ENCODE results near the gene NDRG3. TPM values are rescaled to one million over a fixed set of nuclear protein-coding genes. Genes with fewer than 3 reads are reported as not detected.

Gene NDRG3
- total RNA-seq, 1 experiment from 2014 or later = 55.6 TPM

- no peaks in the 10 kb centered on the region for H3K27me3 ChIP-seq (ENCODE audit: insufficient read depth, low read depth)
- no peaks in the 10 kb centered on the region for H3F3A ChIP-seq (ENCODE audit: insufficient read depth, low read depth)
- TF ChIP-seq, protein P1, sequence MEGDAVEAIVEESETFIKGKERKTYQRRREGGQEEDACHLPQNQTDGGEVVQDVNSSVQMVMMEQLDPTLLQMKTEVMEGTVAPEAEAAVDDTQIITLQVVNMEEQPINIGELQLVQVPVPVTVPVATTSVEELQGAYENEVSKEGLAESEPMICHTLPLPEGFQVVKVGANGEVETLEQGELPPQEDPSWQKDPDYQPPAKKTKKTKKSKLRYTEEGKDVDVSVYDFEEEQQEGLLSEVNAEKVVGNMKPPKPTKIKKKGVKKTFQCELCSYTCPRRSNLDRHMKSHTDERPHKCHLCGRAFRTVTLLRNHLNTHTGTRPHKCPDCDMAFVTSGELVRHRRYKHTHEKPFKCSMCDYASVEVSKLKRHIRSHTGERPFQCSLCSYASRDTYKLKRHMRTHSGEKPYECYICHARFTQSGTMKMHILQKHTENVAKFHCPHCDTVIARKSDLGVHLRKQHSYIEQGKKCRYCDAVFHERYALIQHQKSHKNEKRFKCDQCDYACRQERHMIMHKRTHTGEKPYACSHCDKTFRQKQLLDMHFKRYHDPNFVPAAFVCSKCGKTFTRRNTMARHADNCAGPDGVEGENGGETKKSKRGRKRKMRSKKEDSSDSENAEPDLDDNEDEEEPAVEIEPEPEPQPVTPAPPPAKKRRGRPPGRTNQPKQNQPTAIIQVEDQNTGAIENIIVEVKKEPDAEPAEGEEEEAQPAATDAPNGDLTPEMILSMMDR (conservative IDR thresholded peaks at IDR 0.05) = no peak
- no peak for TF ChIP-seq EZH2 (IDR thresholded peaks at IDR 0.05; ENCODE audit: low read depth)
- DNase-seq = no peak
- H3K27ac ChIP-seq = no peak overlapping the region
- no peak overlapping the region for H3K4me2 ChIP-seq
- H2AFZ ChIP-seq = no peak overlapping the region
- H3K79me2 ChIP-seq (ENCODE audit: low read depth) = no peaks in the 10 kb centered on the region
- H3K36me3 ChIP-seq (ENCODE audit: low read depth) = no peaks in the 10 kb centered on the region
- H3K4me1 ChIP-seq (replicated peaks; ENCODE audit: insufficient read depth) = no peaks in the 10 kb centered on the region
- POLR2A ChIA-PET (ENCODE audit: unreplicated experiment) = interaction anchor here (0.8 kb wide), 1 partner anchor 15 kb away, joined by 8 read pairs; no protein-coding TSS in a partner anchor
- no TSS peak for BruUV-seq (replicated peaks)
- CTCF ChIA-PET = no interaction called here
- no peak overlapping the region for H3K4me3 ChIP-seq
- H3K9me3 ChIP-seq (ENCODE audit: insufficient read depth, low read depth) = no peaks in the 10 kb centered on the region
- no peaks in the 10 kb centered on the region for H4K20me1 ChIP-seq (ENCODE audit: insufficient read depth)
- no peaks in the 10 kb centered on the region for H3K9me2 ChIP-seq (ENCODE audit: insufficient read depth)
- intact Hi-C loops (cut with micrococcal nuclease; ENCODE audit: unreplicated experiment) = no loop called here
Observed at GRCh38 chr20:36629719-36630681, 115.9 kb downstream of the NDRG3 start.

- no peak overlapping the region for H2AFZ ChIP-seq
- DNase-seq = no peak
- CTCF ChIA-PET = no interaction called here
- peaks cover 4% of the 10 kb centered on the region; the same call in 1 of the 2 replicates for H3F3A ChIP-seq (ENCODE audit: insufficient read depth, low read depth)
- intact Hi-C loops (cut with micrococcal nuclease; ENCODE audit: unreplicated experiment) = no loop called here
- TF ChIP-seq EZH2 (IDR thresholded peaks at IDR 0.05; ENCODE audit: low read depth) = no peak
- TF ChIP-seq, protein P1 (conservative IDR thresholded peaks at IDR 0.05) = no peak
- no peaks in the 10 kb centered on the region for H4K20me1 ChIP-seq (ENCODE audit: insufficient read depth)
- H3K9me2 ChIP-seq (ENCODE audit: insufficient read depth) = no peaks in the 10 kb centered on the region
- H3K4me1 ChIP-seq (replicated peaks; ENCODE audit: insufficient read depth) = no peaks in the 10 kb centered on the region
- H3K9me3 ChIP-seq (ENCODE audit: insufficient read depth, low read depth) = no peaks in the 10 kb centered on the region
- H3K36me3 ChIP-seq (ENCODE audit: low read depth) = no peaks in the 10 kb centered on the region
- no peak overlapping the region for H3K27ac ChIP-seq
- BruUV-seq (replicated peaks) = no TSS peak
- POLR2A ChIA-PET (ENCODE audit: unreplicated experiment) = no interaction called here
- no peaks in the 10 kb centered on the region for H3K79me2 ChIP-seq (ENCODE audit: low read depth)
- H3K27me3 ChIP-seq (ENCODE audit: insufficient read depth, low read depth) = no peaks in the 10 kb centered on the region
- no peak overlapping the region for H3K4me3 ChIP-seq
- no peak overlapping the region for H3K4me2 ChIP-seq
Observed at GRCh38 chr20:36628076-36628475, 117.8 kb downstream of the NDRG3 start.

DNA sequence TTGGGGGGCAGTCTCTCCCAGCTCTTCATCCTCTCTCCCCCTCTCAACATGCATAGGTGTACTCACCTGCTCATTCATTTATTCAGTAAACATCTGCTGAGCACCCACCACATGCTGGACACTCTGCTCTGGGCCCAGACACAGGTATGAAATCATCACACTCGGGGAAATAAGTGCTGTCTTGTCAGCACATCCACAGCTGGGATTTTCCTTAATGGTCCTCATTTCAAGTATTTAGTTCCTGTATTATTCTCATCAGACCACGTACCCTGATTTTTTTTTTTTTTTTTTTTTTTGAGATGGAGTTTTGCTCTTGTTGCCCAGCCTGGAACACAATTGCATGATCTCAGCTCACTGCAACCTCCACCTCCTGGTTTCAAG is 121.0 kb downstream of the NDRG3 start:
- no peak overlapping the region for H3K4me3 ChIP-seq
- H2AFZ ChIP-seq = no peak overlapping the region
- ChIA-PET CTCF (interaction anchor here (0.6 kb wide), 1 partner anchor 25 kb away, joined by 12 read pairs; no protein-coding TSS in a partner anchor), POLR2A (ENCODE audit: unreplicated experiment) (interaction anchor here (0.5 to 0.7 kb wide), 2 partner anchors 35 to 91 kb away, joined by 3 to 23 read pairs; no protein-coding TSS in a partner anchor)
- no peaks in the 10 kb centered on the region for H3K79me2 ChIP-seq (ENCODE audit: low read depth)
- no peak overlapping the region for H3K27ac ChIP-seq
- no peaks in the 10 kb centered on the region for H3K9me2 ChIP-seq (ENCODE audit: insufficient read depth)
- H4K20me1 ChIP-seq (ENCODE audit: insufficient read depth) = no peaks in the 10 kb centered on the region
- intact Hi-C loops (cut with micrococcal nuclease; ENCODE audit: unreplicated experiment) = no loop called here
- no peak overlapping the region for H3K4me2 ChIP-seq
- H3K4me1 ChIP-seq (replicated peaks; ENCODE audit: insufficient read depth) = no peaks in the 10 kb centered on the region
- no peak for DNase-seq
- no peaks in the 10 kb centered on the region for H3K9me3 ChIP-seq (ENCODE audit: insufficient read depth, low read depth)
- H3K27me3 ChIP-seq (ENCODE audit: insufficient read depth, low read depth) = no peaks in the 10 kb centered on the region
- TF ChIP-seq, protein P1 (conservative IDR thresholded peaks at IDR 0.05) = no peak
- TF ChIP-seq EZH2 (IDR thresholded peaks at IDR 0.05; ENCODE audit: low read depth) = no peak
- H3K36me3 ChIP-seq (ENCODE audit: low read depth) = no peaks in the 10 kb centered on the region
- peaks cover 10% of the 10 kb centered on the region; the same call in 1 of the 2 replicates for H3F3A ChIP-seq (ENCODE audit: insufficient read depth, low read depth)
- BruUV-seq (replicated peaks) = no TSS peak

Measured in PC-9 (cell line).